ENCODE results near the gene NFS1.

GRCh38 chr20:35674921-35675320, 24.2 kb downstream of the NFS1 start:
- TF ChIP-seq CTCF (IDR thresholded peaks at IDR 0.05) = no peak
- no peak for TF ChIP-seq POLR2A (IDR thresholded peaks at IDR 0.05)
